ENCODE data around the gene TOM1L2.
"Not testable (repeated sequence)": the region's sequence is repeated elsewhere in the genome, so short reads cannot be mapped to it uniquely, and the experiment has no call there.

Gene TOM1L2

DNA sequence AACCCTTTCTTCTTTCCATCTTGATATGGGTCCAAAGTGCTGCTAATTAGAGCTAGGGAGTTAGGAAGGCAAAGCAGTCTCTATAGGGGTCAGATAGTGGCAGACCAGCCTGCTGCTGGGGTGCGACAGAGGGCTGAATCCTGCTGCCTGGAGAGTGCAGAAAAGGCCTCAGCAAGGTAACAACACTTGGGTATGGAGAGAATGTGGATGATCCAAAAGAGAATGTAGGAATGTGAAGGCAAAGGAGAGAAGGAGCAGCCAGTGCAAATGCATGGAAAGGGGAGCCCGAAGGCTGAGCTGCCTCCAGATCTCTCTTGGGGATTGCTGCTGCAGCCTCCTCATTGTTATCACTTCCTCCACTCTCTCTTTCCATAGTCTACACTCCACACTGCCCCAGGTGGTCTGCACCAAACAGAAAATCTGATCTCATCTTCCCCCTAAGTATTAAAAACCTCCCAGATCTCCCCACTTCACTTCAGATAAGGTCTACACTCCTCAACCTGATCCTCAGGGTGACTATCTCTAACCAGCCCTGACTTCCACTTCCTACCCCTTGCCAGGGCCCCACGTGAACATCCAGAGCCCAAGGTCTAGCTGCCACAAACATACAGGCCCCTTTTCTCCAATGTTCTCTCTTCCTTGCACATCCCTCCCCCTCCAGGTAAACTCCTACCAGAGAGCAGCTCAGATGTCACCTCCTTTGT, 28.8 kb downstream of the TOM1L2 start:
- DNase-seq (ENCODE audit: low read depth in 2 of 2), result no peak

DNA sequence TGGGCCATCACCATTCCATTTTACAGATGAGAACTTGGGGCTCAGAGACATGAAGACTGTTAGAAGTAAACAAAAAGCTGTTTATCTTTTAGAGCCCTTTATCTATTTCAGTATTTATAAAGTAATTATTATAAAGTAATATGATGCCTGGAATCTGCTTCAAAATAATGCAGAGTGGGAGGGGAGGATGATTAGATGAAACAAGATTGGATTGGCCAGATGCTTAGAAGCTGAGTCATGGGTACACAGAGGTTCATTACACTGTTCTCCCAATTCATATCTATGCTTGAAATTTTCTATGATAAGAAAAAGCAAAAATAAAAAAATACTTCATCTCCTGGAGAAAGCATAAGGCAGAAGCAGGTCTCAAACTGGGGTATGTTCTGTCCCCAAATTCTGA, 29.4 kb downstream of the TOM1L2 start:
- DNase-seq (ENCODE audit: low read depth in 2 of 2), result no peak

DNA sequence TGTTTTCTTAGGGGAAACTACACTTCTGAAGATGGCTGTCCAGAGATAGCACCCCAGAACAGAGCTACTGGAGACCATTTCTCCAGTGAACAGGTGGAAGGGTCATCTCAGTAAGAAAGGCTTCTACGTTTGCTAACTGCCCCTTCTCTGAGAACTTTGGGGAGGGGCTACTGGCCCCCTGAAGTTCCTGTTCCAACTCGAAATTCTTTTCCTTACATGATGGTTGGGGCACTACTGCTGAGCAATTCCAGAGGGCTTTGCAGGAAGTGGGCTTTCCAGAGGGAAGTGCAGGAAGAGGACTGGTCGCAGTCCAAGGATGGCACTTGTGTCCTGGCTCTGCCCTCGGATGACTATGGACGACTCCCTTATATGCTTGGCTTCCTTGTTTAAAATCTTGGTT, 31.2 kb downstream of the TOM1L2 start:
- no peak for DNase-seq (ENCODE audit: low read depth in 2 of 2)

DNA sequence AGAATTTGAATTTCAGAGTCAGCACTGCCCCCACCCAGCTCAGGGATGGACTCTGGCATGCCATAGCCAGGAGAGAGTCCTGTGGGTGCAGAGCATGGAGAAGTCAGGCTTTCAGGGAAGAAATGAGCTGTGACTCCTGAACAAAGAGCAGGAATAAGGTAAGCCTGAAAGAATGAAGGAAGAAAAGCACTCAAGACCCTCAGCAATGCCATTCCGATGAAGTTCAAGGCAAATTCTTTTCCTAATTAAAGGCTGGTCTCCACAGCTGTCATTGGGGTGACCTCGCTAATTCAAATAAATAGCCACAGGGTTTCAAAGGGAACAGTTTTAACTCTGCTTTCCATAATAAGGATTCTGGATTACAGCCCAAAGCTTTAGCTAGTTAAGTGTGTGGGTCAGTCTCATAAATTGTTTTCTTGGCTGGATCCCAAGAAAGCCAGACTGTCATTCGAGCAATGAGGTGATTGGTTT, 31.7 kb downstream of the TOM1L2 start:
- no peak for DNase-seq (ENCODE audit: low read depth in 2 of 2)

DNA sequence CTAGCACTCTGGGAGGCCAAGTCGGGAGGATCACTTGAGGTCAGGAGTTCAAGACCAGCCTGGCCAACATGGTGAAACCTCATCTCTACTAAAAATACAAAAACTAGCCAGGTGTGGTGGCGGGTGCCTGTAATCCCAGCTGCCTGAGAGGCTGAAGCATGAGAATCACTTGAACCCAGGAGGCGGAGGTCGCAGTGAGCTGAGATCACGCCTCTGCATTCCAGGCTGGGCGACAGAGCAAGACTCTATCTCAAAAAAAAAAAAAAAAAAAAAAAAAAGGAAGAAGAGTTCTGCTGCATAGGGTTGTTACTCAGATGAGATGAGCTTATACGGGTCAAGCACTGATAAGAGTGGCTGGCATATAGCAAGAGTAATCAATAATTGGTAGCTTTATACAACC, 32.3 kb downstream of the TOM1L2 start:
- not testable (repeated sequence) for DNase-seq (ENCODE audit: low read depth in 2 of 2)

DNA sequence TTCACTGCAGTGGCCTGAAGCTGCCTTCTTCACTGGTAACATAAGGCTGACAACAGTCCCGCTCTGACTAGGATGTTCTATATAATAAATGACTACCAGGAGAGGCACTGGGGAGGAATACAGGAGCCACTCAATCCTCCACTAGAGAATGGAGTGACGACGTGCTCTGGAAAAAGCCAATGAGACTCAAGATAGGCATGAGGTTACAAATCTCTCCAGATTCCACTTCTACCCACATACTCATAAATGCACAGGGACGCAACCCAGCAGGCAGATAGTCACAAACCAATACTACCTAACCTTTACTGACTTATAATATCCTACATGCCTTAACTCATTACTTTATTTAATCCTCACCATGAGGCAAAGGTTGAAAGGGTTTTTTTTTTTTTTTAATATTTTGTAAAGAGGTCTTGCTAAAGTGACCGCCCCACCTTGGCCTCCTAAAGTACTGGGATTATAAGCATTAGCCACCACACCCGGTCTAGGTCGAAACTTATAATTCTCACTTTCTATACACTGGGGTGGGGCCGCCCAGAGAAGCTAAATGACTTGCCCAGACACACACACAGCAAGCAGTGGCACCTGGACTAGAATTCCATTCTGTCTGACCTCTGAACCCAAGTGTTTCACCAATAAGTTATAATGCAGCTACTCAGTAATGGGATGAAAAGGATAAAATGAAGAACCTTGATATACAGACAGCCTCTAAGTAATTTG, 33.7 kb downstream of the TOM1L2 start:
- no peak for DNase-seq (ENCODE audit: low read depth in 2 of 2)

DNA sequence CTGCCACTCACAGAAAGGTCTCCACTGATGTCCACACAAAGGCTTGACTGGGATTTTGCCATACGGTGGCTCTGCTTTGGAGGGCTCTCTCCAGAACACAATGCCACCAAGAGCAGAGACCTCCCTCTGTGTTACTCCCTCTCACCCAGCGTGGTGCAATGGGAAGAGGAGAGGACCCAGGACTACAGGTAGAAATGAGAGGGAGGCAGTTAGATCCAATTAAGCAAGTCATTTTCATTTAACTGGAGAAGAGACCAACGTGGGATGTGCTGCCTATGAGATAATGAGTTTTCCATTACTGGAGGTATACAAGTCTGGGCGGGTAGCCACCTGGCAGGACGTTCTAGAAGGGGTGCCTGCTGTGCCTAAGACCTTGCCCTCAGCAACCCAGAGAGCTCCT, 34.2 kb downstream of the TOM1L2 start:
- no peak for DNase-seq (ENCODE audit: low read depth in 2 of 2)

DNA sequence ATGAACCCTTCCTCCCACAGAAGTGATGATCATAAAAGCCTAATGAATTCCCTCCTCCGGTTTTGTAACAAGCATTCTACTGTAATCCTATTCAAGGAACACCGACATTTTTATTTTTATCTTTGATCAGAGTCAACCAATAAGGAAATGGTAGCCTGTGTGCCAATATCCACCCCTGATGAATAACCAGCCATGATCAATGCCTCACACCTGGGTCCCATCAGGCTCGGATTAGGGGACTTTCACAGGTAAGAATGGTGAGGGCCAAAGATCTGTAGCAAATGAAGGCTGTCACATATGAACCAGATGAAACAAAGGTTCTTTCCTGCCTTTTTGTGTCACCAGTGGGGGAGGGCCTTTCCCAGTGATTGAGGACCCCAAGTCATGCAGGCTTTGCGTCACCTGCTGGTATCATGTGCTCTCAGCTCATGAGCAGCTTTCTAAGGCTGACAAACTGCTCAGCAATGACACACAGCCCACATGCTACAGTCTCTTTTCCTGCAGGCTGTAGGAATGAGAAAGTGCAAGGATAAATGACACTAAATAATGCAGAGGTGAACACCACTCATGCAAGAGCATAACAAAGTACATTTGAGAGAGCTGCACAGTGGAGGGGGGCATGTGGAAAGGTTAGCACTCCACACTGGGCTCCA, 34.9 kb downstream of the TOM1L2 start:
- DNase-seq (ENCODE audit: low read depth in 2 of 2), result no peak

DNA sequence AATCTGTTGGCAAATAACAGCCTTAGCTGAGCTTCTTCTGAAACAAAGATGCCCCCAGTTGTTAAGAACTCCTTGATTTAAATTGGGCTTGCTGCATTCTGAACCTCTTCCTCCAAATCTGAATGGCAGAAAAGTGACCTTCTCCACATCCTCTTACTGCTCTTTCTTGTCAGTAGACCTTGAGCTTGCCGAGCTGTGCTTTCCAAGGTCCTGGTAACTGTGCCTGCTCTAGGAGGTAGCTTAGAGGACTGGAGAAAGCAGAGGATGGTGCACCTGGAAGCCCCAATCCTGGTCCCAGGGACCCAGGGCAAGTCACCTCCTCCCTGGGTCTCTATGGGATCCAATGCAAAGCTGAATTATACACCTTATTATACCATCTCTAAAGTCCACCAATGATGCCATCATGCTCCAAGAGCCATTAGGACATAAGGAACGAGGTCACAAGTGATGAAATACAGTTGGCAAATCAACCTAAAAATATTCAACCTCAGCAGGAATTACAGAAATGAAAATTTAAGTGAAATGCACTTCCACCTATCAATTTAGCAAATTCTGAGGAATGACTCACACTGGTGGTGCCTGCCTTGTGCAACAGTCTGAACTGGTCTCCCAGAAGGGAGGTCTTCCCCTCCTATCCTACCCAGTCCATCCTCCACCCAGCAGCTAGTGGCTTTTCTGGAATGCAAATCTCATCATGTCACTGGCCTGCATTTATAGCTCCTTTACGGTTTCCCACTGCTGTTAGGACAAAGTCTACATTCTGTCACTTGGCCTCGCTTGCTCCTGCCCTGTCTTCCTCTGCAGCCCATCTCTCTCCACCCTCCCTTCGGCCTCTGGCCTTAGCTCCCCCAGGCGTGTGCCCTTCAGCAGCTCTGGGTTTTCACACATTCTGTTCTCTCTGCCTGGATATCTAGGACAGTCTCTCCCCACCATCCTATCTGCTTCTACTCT, 36.6 kb downstream of the TOM1L2 start:
- no peak for DNase-seq (ENCODE audit: low read depth in 2 of 2)

DNA sequence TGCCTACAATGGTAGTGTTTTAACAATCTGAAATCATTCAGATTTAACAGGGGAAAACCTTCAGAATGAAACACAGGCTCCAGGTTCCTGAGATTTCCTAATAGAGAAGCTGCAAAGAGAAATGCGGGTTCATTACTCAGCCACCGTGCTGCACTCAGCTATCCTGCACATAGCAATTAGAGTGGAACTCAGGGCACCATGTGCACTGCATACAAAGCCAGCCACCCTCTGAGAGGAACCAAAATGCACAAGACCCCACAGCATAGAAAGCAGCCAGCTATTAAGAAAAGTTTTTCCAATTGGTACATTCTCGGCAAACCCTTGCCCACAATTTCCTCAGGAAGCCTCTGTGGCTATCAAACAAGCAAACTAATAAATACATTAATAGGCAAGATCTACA, 37.4 kb downstream of the TOM1L2 start:
- DNase-seq (ENCODE audit: low read depth in 2 of 2), result no peak

DNA sequence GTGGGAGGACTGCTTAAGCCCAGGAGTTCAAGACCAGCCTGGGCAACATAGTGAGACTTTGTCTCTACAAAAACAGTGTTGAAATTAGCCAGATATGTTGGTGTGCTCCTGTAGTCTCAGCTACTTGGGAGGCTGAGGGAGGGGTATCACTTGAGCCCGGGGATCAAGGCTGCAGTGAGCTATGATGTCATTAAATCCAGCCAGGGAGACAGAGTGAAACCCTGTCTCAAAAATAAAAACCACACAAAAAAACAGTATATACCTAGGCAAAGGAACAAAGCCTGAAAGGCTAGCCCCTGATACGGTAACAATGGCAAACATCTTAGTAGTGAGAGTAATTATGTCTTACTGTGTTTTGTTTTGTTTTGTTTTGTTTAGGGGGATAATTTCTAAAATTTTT, 38.0 kb downstream of the TOM1L2 start:
- DNase-seq (ENCODE audit: low read depth in 2 of 2), result no peak

DNA sequence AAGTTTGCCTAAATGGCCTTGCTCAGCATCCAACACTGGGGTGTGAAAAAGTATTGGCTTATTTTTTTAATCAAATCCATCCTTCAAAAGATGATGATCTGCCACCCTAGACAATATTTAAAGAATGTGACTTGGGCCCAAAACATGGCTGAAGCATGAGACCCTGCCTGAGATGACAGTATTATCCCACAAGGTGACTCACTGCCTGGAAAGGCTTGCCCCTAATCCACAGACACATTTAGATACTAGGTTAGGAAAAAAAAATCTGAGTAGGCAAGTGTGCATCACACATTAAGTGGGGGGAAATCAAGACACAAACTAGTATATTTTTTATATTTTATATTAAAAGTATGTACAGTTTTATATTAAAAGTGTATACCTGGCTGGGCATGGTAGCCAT, 38.4 kb downstream of the TOM1L2 start:
- no peak for DNase-seq (ENCODE audit: low read depth in 2 of 2)

DNA sequence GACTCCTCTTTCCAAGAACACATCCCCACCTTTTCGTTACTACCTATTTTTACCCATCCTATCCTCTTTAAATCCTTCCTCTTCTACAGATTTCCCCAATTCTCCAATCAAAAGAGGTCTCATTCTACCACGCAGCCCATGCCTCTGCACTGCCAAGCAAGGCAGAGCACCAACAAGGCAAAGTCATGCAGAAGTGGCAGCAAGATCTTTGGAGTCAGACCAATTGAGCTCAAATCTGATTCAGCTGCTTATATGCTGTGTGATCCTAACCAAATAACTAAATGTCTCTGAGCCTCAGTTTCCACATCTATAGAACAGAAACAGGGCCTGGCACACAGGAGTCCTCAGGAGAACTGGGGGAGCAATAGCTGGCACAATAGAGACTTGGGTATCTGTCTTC, 41.0 kb downstream of the TOM1L2 start:
- no peak for DNase-seq (ENCODE audit: low read depth in 2 of 2)

DNA sequence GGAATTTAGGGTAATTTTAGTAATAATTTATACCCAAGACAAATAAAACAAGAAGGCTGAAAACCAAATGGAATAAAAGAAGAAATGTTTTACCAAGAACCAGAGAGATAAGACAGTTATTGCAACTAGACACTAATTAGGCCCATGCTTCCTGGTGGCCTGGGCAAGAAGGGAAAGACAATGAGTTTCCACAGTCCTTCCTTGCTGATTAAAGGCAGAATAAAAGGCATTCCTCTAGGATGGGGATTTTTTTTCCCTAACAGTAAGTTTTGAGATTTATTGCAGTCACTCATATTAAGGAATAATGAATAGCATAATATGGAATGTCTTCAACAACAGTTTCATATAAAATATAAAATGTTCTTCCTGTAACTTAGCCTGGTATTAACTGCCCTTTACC, 41.5 kb downstream of the TOM1L2 start:
- DNase-seq (ENCODE audit: low read depth in 2 of 2), result no peak

DNA sequence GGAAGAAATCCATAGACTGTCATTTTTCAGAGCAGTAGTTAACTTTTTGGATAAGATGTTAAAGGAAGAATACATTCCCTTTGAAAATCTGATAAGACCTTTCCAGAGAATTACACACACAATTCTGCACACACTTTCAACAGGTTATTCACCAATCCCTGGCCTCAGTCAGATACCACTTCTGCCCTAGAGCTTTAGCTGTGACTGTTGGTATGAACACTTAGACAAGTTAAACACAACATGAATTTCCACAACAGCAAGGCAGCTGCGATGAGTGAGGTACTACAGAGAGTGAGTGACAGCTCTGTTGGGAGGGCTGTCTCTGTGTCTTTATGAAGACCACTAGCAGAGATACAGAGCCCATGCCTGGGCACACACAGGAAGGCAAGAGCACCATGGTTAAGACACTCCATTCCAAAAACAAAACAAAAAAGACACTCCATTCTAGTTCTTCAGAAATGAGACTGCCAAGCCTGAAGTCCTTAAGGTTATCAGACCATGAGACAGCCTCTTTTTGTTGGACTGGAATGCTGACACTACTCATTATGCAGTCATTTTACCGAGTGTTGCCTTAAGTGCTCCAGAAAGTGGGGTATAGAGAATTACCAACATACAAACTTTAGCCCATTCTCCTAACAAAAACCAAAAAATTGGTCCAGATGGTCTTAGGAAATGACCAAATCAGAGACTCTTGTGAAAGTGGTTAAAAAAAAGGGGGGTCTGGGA, 42.4 kb downstream of the TOM1L2 start:
- DNase-seq (ENCODE audit: low read depth in 2 of 2), result no peak

DNA sequence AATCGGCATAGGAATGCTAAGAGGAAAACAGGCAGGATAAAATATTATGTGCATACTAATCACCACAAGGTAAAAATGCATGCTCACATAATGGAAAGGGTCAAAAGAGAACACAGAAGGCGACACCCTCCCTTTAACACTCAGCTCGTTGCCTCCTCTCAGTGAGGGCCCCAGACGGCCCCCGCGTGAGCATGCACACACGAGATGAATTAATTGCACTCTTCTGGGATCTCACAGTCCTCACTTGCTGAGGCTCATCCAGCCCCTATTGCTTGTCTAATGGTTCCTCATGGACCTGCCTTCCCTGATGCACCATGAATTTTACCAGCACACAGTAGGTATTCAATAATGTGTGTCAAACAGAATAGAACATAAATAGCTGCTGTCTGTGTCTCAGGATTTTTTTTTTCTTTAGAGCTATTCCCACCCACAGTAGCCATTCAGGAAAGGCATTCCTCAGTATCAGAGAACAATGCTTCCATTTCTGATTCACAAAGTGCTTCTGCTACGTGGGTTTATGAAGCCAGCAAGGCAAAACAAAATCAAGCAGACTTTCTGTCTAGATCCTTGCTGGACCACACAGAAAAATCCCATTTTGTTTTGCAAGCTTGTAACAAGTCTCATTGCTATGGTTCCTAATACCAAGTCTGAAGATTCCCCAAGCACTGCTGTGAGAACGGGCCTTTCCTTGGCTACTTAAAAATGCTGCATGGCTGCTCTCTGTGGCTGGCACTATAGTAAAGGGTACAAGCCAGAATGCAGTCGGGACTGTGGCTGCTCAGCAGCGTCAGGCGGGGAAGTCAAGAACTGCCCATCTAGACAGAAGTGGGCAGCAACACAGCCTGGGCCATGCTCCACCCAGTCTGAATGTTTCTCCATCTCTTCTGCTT, 43.6 kb downstream of the TOM1L2 start:
- no peak for DNase-seq (ENCODE audit: low read depth in 2 of 2)

DNA sequence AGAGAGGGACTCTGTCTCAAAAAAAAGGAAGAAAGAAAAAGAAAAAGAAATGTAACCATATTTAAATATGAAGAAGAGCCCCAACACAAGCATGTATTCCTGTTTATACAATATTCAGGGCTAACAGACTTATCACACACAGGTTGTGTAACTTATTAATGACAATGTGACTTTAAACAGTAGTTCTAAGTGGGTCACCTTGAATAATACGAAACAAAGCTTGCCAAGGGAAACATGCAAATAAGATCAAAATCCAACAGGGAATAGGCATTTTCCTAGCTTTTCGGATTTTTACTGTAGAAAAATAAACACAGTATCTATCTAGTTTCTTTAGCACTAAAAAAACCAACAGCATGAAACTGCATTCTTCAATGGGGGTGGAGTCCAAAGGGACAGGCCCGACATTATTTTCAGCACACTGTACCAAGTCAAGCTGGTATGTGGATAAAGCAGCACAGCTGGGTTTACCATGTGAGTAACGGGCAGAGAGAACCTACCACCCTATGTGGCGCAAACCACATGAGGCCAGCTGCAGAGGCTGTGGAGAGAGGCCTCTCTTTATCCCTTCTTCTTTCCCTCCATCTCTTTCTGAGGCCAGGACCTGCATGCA, 45.3 kb downstream of the TOM1L2 start:
- DNase-seq (ENCODE audit: low read depth in 2 of 2), result no peak

DNA sequence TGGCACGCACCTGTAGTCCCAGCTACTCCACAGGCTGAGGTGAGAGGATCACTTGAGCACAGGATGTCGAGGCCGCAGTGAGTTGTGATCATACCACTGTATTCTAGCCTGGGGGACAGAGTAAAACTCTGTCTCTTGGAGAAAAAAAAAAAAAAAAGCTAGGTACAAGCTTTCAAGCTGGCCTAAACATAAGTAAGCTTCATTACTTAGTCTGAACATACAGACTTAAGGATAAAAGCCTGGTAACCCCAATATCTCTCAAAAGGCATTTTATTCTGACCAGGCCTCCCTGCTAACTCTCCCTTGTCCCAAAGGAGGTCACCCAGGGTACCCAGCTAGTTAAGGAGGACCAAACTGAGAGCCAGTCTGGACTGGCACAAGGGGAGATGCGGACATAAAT, 46.2 kb downstream of the TOM1L2 start:
- no peak for DNase-seq (ENCODE audit: low read depth in 2 of 2)

DNA sequence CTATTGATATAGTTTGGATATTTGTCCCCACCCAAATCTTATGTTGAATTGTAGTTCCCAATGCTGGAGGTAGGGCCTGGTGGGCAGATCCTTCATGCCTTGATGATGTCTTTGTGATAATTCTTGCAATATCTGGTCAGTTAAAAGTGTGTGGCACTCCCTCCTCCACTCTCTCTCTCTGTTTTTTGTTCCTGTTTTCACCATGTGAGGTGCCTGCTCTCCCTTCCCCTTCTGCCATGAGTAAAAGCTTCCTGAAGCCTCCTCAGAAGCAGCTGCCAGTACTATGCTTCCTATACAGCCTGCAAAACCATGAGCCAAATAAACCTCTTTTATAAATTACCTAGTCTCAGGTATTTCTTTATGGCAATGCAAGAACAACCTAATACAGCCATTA, 47.3 kb downstream of the TOM1L2 start:
- DNase-seq (ENCODE audit: low read depth in 2 of 2), result no peak
